Measurements from ENCODE around the gene UBXN2A. TPM values are rescaled to one million over a fixed set of nuclear protein-coding genes. Genes with fewer than 3 reads are reported as not detected.

Gene UBXN2A
- total RNA-seq, 1 donor from 2014 or later, result 9.4 TPM

DNA sequence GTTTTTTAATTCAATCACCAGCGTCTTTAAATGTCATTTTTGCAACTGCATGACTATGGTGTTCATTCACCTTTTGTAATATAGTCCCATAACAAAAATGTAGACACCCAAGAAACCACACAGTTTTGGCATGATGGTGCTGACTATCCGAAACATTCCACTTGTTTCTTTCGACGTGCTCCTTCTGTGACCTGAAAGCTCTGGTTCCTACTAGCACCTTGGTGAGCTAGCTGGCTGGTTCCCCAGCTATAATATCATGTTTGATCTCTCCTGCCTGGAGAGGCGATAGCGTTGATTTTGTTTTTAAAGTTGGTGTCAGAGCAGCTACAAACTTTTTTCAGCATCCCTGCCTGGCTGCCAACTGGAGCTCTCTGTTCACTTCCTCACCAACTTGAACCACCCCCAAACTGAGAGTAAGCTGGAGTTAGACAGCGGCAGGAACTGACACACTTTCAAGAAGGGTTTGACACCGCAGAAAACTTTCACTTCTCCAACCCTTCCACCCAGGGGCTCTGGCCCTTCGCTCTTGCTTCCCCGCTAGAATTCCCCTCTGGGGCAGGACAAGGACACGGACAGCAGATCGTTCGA is 14.5 kb upstream of the UBXN2A start:
- intact Hi-C loops (cut with micrococcal nuclease), result loop anchor here (1.0 to 10.0 kb wide), 6 partner anchors 33 to 1949 kb away; partner anchors contain the start of genes ASXL2 and ITSN2
- TF ChIP-seq, protein P1, sequence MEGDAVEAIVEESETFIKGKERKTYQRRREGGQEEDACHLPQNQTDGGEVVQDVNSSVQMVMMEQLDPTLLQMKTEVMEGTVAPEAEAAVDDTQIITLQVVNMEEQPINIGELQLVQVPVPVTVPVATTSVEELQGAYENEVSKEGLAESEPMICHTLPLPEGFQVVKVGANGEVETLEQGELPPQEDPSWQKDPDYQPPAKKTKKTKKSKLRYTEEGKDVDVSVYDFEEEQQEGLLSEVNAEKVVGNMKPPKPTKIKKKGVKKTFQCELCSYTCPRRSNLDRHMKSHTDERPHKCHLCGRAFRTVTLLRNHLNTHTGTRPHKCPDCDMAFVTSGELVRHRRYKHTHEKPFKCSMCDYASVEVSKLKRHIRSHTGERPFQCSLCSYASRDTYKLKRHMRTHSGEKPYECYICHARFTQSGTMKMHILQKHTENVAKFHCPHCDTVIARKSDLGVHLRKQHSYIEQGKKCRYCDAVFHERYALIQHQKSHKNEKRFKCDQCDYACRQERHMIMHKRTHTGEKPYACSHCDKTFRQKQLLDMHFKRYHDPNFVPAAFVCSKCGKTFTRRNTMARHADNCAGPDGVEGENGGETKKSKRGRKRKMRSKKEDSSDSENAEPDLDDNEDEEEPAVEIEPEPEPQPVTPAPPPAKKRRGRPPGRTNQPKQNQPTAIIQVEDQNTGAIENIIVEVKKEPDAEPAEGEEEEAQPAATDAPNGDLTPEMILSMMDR (IDR thresholded peaks at IDR 0.05), result no peak
- CTCF ChIA-PET, result interaction anchor here (0.7 to 4.7 kb wide), 5 partner anchors 13 to 159 kb away, joined by 3 to 53 read pairs (median 29); partner anchors contain the start of gene TP53I3
- peaks cover 46% of the 10 kb centered on the region for H3K4me1 Mint-ChIP-seq
- ATAC-seq (ENCODE audit: low read depth) (peak; percentile 64), DNase-seq (no peak)
- POLR2A ChIA-PET, result interaction anchor here (0.6 to 5.9 kb wide), 20 partner anchors 7 to 435 kb away, joined by 3 to 165 read pairs (median 6); partner anchors contain the start of genes FKBP1B, ITSN2, SF3B6 and TP53I3
- H3K27me3 Mint-ChIP-seq, result no peaks in the 10 kb centered on the region
- H3K9me3 Mint-ChIP-seq, result no peaks in the 10 kb centered on the region
- H3K4me3 Mint-ChIP-seq, result peak overlapping the region; percentile 97
- peak overlapping the region; percentile 99 for H3K27ac Mint-ChIP-seq
- peaks cover 16% of the 10 kb centered on the region for H3K36me3 Mint-ChIP-seq (ENCODE audit: low read depth)

DNA sequence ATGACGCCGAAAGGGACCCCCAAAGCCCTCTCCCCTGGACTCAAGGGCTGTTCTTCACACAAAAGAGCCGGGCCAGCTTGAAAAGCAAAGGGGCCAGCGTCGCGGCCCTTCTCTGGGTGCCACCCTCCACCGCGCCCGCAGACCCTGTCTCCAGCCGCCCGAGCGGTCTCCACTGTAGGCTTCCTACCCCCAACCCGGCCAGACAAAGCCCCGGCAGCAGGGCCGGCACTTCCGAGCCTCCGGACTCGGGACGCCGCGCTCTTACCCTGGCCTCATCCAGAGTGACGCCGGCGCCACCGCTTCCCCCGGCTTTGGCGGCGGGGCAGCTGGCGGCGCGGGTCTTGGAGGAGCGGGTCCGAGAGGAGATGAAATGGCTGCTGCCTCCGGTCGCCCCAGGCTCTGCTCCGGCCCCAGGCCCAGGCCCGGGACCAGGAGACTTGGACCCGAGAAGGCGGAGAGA is 13.9 kb upstream of the UBXN2A start:
- DNase-seq (peak; percentile 69), ATAC-seq (ENCODE audit: low read depth) (peak; percentile 23)
- peak overlapping the region; percentile 99 for H3K27ac Mint-ChIP-seq
- H3K4me1 Mint-ChIP-seq, result peaks cover 46% of the 10 kb centered on the region
- no peaks in the 10 kb centered on the region for H3K9me3 Mint-ChIP-seq
- no peaks in the 10 kb centered on the region for H3K27me3 Mint-ChIP-seq
- CTCF ChIA-PET, result interaction anchor here (0.7 to 4.7 kb wide), 15 partner anchors 12 to 288 kb away, joined by 3 to 53 read pairs (median 5); partner anchors contain the start of genes SF3B6, TP53I3, UBXN2A and WDCP
- intact Hi-C loops (cut with micrococcal nuclease), result loop anchor here (1.0 to 10.0 kb wide), 6 partner anchors 34 to 1948 kb away; partner anchors contain the start of genes ASXL2 and ITSN2
- POLR2A ChIA-PET, result interaction anchor here (0.6 to 5.9 kb wide), 25 partner anchors 8 to 1952 kb away, joined by 3 to 165 read pairs (median 6); partner anchors contain the start of genes ASXL2, FKBP1B, ITSN2 and SF3B6
- H3K36me3 Mint-ChIP-seq (ENCODE audit: low read depth), result peaks cover 16% of the 10 kb centered on the region
- H3K4me3 Mint-ChIP-seq, result peak overlapping the region; percentile 97
- TF ChIP-seq, protein P1 (IDR thresholded peaks at IDR 0.05), result no peak

DNA sequence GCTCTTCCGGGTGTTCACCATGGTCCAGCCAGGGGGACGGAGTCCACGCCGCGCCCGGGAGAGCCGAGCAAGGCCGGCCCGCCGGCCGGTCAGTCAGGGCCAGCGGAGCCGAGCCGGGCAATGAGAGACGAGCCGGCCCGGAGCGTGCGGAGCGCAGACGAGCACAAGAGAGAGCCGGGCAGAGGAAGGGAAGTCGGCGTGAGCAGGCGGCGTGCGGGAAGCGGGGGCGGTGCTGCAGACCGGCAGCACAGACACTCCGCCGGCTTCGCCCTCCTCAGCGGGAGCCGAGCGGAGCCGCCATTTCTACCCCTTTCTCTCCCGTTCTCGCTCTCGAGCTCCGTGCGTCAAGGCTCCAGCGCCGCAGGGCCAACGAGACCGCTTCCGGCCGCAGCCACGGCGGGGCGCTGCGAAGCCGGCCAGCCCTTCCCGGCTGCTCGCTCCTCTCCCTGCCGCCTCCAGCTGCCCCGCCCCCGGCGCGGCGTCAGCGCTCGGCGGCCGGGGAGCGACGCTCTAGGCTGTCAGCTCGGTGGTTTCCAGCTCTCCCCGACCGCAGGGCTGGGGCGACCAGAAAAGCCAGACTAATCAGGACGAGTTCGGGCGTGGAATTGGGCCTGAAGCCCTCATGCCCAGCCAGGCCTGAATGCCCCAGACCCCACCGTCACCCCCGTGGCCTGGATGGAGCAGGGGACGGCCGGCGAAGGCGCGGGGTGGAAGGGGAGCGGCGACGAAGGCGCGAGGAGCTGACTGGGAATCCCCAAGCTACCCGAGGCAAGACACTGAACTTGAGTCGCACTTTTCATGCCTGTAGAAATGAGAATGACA is 13.3 kb upstream of the UBXN2A start, which contains the start of gene ATAD2B:
Gene ATAD2B (minus strand): TSS at position 374 of the 822 bp plus-strand sequence. CDS start 353 bp downstream, at position 21.
- POLR2A ChIA-PET, result interaction anchor here (0.6 to 5.9 kb wide), 33 partner anchors 9 to 1951 kb away, joined by 3 to 165 read pairs (median 5); partner anchors contain the start of genes ASXL2, CENPO, FAM228B and FKBP1B
- peaks cover 46% of the 10 kb centered on the region for H3K4me1 Mint-ChIP-seq
- ATAC-seq (ENCODE audit: low read depth) (peak; percentile 79), DNase-seq (peak; percentile 96)
- peak within 1 kb of the TSS; percentile 97 for H3K4me3 Mint-ChIP-seq
- CTCF ChIA-PET, result interaction anchor here (0.6 to 4.7 kb wide), 22 partner anchors 7 to 288 kb away, joined by 3 to 53 read pairs (median 4); partner anchors contain the start of genes SF3B6, TP53I3, UBXN2A and WDCP
- no peaks in the 10 kb centered on the region for H3K27me3 Mint-ChIP-seq
- peak within 1 kb of the TSS; percentile 99 for H3K27ac Mint-ChIP-seq
- peaks cover 16% of the 10 kb centered on the region for H3K36me3 Mint-ChIP-seq (ENCODE audit: low read depth)
- TF ChIP-seq, protein P1 (IDR thresholded peaks at IDR 0.05), result no peak
- intact Hi-C loops (cut with micrococcal nuclease), result loop anchor here (1.0 to 10.0 kb wide), 11 partner anchors 13 to 1948 kb away; partner anchors contain the start of genes ASXL2, FAM228B, ITSN2 and PFN4
- no peaks in the 10 kb centered on the region for H3K9me3 Mint-ChIP-seq

DNA sequence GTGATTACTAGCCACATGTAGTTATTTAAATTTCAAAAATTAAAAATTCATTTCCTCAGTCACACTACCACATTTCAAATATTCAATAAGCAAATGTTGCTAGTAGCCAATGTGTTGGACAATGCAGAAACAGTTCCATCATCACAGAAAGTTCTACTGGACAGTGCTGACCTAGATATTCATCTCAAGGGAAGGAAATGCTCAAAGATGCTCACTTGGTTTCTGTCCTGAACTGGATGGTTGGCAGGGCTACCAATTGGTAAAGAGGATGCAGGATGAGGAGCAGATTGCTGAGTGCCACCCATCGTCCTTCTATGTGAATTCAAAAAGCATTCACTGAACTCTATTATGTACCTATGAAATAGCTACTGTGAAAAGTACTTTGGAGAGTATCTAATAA is 6.0 kb upstream of the UBXN2A start:
- DNase-seq (no peak), ATAC-seq (ENCODE audit: low read depth) (no peak)
- H3K4me1 Mint-ChIP-seq, result peaks cover 3% of the 10 kb centered on the region
- H3K9me3 Mint-ChIP-seq, result no peaks in the 10 kb centered on the region
- ChIA-PET CTCF (no interaction called here), POLR2A (no interaction called here)
- H3K36me3 Mint-ChIP-seq (ENCODE audit: low read depth), result peaks cover 3% of the 10 kb centered on the region
- TF ChIP-seq, protein P1 (IDR thresholded peaks at IDR 0.05), result no peak
- H3K4me3 Mint-ChIP-seq, result no peak overlapping the region
- H3K27ac Mint-ChIP-seq, result no peak overlapping the region
- intact Hi-C loops (cut with micrococcal nuclease), result no loop called here
- H3K27me3 Mint-ChIP-seq, result no peaks in the 10 kb centered on the region
